ENCODE results near the gene PAIP2. TPM values are rescaled to one million over a fixed set of nuclear protein-coding genes. Genes with fewer than 3 reads are reported as not detected.
A peak's percentile ranks its signal among the peaks of the same experiment; 100 is the strongest.

Gene PAIP2
- polyA plus RNA-seq (2012; ENCODE audit: insufficient read depth, insufficient read length, low read depth), result 185 TPM

- no peaks in the 10 kb centered on the region for H3K9me3 ChIP-seq
- peaks cover 8% of the 10 kb centered on the region for H3K36me3 ChIP-seq
- DNase-seq, result peak; percentile 99
- H3K4me3 ChIP-seq (ENCODE audit: low read depth, low read length), result peak within 1 kb of the TSS; percentile 98
- H3K27me3 ChIP-seq, result no peaks in the 10 kb centered on the region
- no peaks in the 10 kb centered on the region for H3K4me1 ChIP-seq
- peak; percentile 73 for TF ChIP-seq CTCF (IDR thresholded peaks at IDR 0.05; ENCODE audit: low read depth, low read length)
These were observed at the start of gene PAIP2 for GRCh38 chr5:139341689-139342422. Gene PAIP2 (plus strand): TSS chr5:139341854. CDS start chr5:139363785, 21,931 bp downstream.

- Histone ChIP-seq H3K27me3 (no peaks in the 10 kb centered on the region), H3K9me3 (no peaks in the 10 kb centered on the region), H3K4me1 (no peaks in the 10 kb centered on the region), H3K36me3 (peaks cover 16% of the 10 kb centered on the region), H3K4me3 (ENCODE audit: low read depth, low read length) (peak overlapping the region; percentile 42)
- no peak for DNase-seq
- no peak for TF ChIP-seq CTCF (IDR thresholded peaks at IDR 0.05; ENCODE audit: low read depth, low read length)
These were observed 48.5 kb upstream of the PAIP2 start for GRCh38 chr5:139293202-139293506.

- Histone ChIP-seq H3K27me3 (no peaks in the 10 kb centered on the region), H3K36me3 (peaks cover 16% of the 10 kb centered on the region), H3K9me3 (no peaks in the 10 kb centered on the region), H3K4me1 (no peaks in the 10 kb centered on the region), H3K4me3 (ENCODE audit: low read depth, low read length) (peak within 1 kb of the TSS; percentile 96)
- peak; percentile 98 for DNase-seq
- no peak for TF ChIP-seq CTCF (IDR thresholded peaks at IDR 0.05; ENCODE audit: low read depth, low read length)
These were observed 47.9 kb upstream of the PAIP2 start, which contains the start of gene MATR3 for GRCh38 chr5:139293507-139294373. Gene MATR3 (plus strand): TSS chr5:139293740. CDS start chr5:139307416, 13,676 bp downstream.

DNA sequence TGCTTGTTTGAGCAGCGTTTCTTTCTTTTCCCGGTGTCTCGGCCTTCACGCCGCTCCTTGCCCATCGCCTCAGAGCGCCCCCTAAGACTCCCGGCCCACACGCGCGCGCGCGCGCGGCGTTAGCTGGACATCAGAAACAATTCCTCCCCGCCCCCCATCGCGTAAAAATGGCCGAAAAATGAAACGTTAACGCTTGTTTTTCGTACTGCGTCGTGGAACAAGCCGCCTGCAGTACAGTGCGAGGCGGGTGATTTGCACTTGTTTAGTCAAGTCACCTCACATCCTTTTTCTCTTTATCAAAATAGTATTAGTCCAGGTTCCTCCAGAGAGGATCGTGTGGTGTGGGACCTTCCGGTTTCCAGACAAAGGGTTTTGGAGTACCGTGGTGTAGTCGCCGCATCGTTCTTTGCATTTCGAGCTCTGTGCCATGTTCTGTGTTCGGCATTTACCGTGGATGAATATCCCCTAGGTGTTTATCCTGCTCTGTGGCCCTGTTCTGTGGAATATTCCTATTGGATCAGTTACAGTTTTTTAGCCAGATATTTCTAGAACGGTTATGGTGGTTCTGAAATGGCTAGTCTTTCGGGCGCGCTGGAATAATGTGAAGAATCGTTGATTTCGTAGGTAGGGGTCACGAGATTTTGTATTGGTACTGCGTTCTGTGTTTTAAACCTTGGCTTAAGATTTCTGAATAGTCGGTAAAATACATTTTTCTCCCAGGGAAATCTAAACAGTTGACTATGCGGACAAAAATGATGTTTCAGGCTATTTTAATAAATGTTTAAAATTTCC, 47.1 kb upstream of the PAIP2 start:
- H3K27me3 ChIP-seq, result no peaks in the 10 kb centered on the region
- no peaks in the 10 kb centered on the region for H3K9me3 ChIP-seq
- peak; percentile 53 for TF ChIP-seq CTCF (IDR thresholded peaks at IDR 0.05; ENCODE audit: low read depth, low read length)
- no peaks in the 10 kb centered on the region for H3K4me1 ChIP-seq
- H3K4me3 ChIP-seq (ENCODE audit: low read depth, low read length), result peak overlapping the region; percentile 96
- peak; percentile 90 for DNase-seq
- H3K36me3 ChIP-seq, result peaks cover 19% of the 10 kb centered on the region

GRCh38 chr5:139295346-139296057, 46.2 kb upstream of the PAIP2 start:
- no peaks in the 10 kb centered on the region for H3K9me3 ChIP-seq
- no peaks in the 10 kb centered on the region for H3K4me1 ChIP-seq
- TF ChIP-seq CTCF (IDR thresholded peaks at IDR 0.05; ENCODE audit: low read depth, low read length), result no peak
- DNase-seq, result no peak
- H3K4me3 ChIP-seq (ENCODE audit: low read depth, low read length), result peak overlapping the region; percentile 96
- H3K27me3 ChIP-seq, result no peaks in the 10 kb centered on the region
- peaks cover 26% of the 10 kb centered on the region for H3K36me3 ChIP-seq

Measured in BE2C (cell line).